ENCODE measurements around the gene SPAAR.

The SPAAR gene

DNA sequence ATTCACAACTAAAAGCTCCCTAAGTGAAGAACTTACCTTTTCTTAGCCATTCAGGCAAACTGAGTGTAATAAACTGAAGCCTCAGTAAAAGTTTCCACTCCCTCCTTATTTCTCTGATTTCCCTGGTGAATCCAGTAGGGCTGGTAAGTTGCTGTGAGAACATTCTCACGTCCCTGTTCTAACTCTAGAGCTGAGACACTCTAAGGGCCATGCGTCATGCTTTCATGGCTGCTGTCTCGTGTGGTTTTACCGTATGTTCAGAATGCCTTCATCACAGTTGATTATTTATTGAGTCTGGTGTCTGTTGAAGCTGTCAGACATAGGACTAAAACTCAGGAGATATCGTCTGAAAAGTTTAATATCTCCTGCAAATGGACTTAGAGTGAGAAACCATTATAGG lies 47.4 kb downstream of the SPAAR start:
- in situ Hi-C loops (cut with MboI; ENCODE audit: low sequenced_read_pairs), result loop anchor here (5.0 kb wide), 1 partner anchor 61 kb away; no protein-coding TSS in a partner anchor
- Histone ChIP-seq H3K9me3 (no peaks in the 10 kb centered on the region), H3K4me3 (no peak overlapping the region), H3K36me3 (replicated peaks) (no peaks in the 10 kb centered on the region), H3K27me3 (ENCODE audit: low read depth) (peaks cover 36% of the 10 kb centered on the region), H3K4me1 (peaks cover 11% of the 10 kb centered on the region)
- DNase-seq (ENCODE audit: low spot score in 2 of 2), result no peak

DNA sequence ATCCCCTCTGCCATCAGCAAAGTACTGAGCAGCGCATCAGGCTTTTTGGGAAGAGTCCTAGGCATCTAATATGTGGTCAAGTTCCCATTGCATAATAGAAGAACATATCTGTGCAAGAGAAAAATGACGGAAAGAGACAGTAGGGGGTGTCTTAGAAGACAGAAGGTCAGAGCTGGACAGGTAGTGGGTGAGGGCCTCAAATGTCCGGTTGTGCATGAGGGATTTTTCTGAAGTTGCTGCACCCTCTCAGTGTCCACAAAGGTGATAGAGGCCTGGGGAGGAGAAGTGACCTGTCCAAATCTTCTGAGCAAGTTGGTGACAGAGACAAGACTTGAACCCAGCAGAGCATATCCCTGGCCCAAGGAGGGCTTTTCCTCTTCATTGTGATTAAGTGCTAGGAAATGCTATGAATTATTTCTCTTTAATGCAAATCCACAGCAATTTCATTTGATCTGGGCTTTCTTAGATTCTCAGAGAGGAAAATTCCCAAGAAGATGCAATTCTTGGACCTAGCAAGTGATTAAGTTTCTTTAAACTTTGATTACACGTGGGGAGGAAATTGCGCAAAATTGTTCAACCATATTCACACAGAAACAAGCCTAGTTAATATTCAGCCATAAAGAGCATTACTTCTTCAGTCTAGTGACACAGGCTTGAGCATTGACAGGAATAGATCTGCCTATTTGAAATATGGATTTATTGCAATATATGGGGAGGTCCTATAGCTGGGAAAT lies 49.0 kb downstream of the SPAAR start, which contains the start of gene OR2S2:
Gene OR2S2, minus strand, starts transcription at position 51 of the 734 bp plus-strand sequence. CDS start 56 bp downstream, outside the sequence.
- no peak for DNase-seq (ENCODE audit: low spot score in 2 of 2)
- Histone ChIP-seq H3K27me3 (ENCODE audit: low read depth) (peaks cover 30% of the 10 kb centered on the region), H3K36me3 (replicated peaks) (no peaks in the 10 kb centered on the region), H3K4me1 (peaks cover 11% of the 10 kb centered on the region), H3K4me3 (no peak within 1 kb of the TSS), H3K9me3 (no peaks in the 10 kb centered on the region)
- in situ Hi-C loops (cut with MboI; ENCODE audit: low sequenced_read_pairs), result loop anchor here (5.0 kb wide), 1 partner anchor 59 kb away; no protein-coding TSS in a partner anchor

DNA sequence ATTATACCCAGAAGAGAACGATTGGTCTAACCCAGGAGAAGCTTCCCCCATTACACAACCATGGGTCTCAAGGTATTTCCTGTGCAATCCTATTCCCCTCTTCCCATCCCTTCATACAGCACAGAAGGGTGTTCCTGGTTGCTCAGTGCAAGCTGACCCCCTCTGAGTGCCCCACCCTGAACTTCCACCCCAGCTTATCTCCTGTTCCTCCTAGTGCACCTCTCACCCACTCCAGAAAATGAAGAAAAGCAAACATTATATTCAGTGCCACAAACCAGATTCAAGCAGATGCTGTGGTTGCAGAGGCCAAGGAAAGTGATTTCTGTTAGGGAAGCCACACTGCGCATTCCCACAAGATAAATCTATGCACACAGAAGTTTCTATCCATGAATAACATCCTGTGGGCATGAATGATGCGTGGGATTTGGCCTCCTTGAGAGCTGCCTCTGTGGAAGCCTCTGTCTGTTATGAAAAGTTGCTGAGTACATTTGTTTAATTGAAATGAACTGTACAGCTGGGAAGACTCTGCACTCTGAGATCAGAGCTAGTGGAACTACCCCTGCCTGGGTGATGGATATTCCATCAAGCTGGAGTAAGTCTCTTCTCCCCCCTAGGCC lies 50.9 kb downstream of the SPAAR start:
- in situ Hi-C loops (cut with MboI; ENCODE audit: low sequenced_read_pairs), result no loop called here
- no peak for DNase-seq (ENCODE audit: low spot score in 2 of 2)
- H3K4me3 ChIP-seq, result no peak overlapping the region

More for the DNA sequence above, 50.9 kb downstream of the SPAAR start:
- Histone ChIP-seq H3K9me3 (no peaks in the 10 kb centered on the region), H3K4me1 (peaks cover 10% of the 10 kb centered on the region), H3K27me3 (ENCODE audit: low read depth) (peaks cover 40% of the 10 kb centered on the region), H3K36me3 (replicated peaks) (no peaks in the 10 kb centered on the region)

All from HAP-1 (cell line).